ENCODE results near the gene SNX13. TPM values are rescaled to one million over a fixed set of nuclear protein-coding genes. Genes with fewer than 3 reads are reported as not detected.

The SNX13 gene
- total and polyA plus RNA-seq, 9 of the 15 experiments (the other 6 are each of a cell fraction or from before 2014, with no cell fraction given) = 5.6 to 33.2 (median 25.4) TPM

DNA sequence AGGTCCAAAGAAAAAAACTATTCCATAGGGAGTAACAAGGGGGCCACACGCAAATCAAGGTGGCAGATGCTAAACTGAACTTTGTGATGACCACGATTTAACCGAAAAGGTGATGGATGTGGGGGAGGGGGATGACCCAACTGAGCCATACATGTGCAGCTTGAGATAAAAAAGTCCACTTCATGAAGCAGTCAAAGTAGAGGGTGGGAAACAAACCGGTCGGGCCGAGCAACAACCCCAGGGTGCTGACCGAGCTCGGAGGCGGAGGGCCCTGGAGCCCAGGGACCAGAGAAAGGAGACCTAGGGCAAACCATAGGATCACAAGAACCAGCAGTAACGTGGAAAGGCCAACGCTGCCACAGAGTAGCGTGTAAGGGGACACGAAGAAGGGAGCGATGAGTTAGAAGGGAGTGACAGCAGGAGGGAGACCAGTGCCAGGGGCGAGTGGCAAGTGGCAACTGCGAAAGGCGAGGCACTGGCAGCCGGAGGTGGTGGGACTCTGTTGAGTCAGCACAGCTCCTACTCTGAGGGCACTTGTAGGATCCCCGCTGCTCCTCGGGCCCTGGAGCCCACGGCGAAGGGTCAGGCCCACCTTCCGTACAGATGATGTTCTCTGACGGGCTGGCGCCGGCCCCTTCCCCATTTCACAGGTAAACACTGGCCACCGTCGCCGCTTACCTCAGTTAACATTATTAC is 540 bp downstream of the SNX13 start (continued):
- TF ChIP-seq, protein P1, sequence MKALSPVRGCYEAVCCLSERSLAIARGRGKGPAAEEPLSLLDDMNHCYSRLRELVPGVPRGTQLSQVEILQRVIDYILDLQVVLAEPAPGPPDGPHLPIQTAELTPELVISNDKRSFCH (CRISPR knock-in tag; IDR thresholded peaks at IDR 0.05) = no peak
- TF ChIP-seq, protein P1 (tag; IDR thresholded peaks at IDR 0.05) = no peak
- TF ChIP-seq LEF1 (IDR thresholded peaks at IDR 0.05) (no peak), SREBF2 (CRISPR knock-in tag; IDR thresholded peaks at IDR 0.05) (no peak), TBP (optimal IDR thresholded peaks at IDR 0.05; ENCODE audit: low read depth, low read length) (peak; percentile 61), RBM15 (IDR thresholded peaks at IDR 0.05; ENCODE audit: insufficient read depth, low read length) (no peak), SUPT5H (IDR thresholded peaks at IDR 0.05) (no peak), SNIP1 (IDR thresholded peaks at IDR 0.05; ENCODE audit: low read depth) (no peak), PRPF4 (IDR thresholded peaks at IDR 0.05; ENCODE audit: insufficient read depth, low read depth, low read length, poor library complexity, severe bottlenecking) (no peak)
- TF ChIP-seq, protein P2, sequence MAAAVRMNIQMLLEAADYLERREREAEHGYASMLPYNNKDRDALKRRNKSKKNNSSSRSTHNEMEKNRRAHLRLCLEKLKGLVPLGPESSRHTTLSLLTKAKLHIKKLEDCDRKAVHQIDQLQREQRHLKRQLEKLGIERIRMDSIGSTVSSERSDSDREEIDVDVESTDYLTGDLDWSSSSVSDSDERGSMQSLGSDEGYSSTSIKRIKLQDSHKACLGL (CRISPR knock-in tag; IDR thresholded peaks at IDR 0.05; ENCODE audit: borderline replicate concordance, poor library complexity, severe bottlenecking) = no peak
- TF ChIP-seq, protein P3, sequence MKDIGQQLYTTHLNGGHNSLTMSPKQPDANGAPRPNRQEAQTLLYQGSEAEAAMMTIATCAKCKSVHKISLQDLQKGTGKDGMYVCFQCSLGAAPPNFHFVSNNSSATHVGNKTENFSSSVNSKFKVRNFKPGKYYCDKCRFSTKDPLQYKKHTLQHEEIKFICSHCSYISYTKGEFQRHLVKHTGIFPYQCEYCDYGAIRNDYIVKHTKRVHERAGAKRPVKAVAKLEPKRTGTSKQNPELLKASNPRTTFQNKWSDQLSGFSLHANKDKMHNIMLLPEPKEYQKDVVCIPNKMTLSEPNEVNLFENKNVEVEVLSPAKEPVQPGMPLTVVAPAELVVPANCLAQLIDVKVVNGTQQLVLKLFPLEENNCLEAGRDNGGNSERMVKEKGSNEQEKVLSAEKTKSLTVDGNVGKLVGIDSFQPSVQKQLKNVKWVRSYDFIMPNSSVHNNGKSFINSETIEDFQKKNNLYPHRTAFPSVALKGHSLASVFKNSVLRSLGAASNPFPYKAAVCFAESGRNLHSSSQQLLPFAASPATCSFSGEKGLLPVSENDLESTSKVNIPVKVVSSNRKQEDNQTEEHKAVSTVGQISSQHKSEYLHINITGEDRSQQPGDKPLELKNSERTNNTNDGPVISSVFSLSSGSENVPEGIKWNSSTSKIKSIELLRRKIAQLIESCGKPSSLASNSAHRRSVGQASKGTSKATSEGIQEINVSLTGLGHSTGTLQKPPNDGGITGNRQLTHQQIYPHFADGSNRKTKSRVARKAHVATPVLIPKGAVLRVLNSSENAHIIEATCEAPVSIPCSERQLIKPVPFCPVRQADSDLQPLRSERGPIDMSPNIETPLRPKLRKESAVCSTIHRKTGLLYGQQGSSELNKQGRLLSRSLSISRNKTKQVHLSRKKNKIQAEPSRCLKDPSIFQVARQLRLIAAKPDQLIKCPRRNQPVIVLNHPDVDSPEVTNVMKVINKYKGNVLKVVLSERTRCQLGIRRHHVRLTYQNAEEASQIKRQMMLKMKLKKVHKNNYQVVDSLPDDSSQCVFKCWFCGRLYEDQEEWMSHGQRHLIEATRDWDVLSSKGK (CRISPR knock-in tag; IDR thresholded peaks at IDR 0.05) = no peak
- TF ChIP-seq, protein P4, sequence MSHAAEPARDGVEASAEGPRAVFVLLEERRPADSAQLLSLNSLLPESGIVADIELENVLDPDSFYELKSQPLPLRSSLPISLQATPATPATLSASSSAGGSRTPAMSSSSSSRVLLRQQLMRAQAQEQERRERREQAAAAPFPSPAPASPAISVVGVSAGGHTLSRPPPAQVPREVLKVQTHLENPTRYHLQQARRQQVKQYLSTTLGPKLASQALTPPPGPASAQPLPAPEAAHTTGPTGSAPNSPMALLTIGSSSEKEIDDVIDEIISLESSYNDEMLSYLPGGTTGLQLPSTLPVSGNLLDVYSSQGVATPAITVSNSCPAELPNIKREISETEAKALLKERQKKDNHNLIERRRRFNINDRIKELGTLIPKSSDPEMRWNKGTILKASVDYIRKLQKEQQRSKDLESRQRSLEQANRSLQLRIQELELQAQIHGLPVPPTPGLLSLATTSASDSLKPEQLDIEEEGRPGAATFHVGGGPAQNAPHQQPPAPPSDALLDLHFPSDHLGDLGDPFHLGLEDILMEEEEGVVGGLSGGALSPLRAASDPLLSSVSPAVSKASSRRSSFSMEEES (CRISPR knock-in tag; IDR thresholded peaks at IDR 0.05) = no peak
- TF ChIP-seq, protein P5, sequence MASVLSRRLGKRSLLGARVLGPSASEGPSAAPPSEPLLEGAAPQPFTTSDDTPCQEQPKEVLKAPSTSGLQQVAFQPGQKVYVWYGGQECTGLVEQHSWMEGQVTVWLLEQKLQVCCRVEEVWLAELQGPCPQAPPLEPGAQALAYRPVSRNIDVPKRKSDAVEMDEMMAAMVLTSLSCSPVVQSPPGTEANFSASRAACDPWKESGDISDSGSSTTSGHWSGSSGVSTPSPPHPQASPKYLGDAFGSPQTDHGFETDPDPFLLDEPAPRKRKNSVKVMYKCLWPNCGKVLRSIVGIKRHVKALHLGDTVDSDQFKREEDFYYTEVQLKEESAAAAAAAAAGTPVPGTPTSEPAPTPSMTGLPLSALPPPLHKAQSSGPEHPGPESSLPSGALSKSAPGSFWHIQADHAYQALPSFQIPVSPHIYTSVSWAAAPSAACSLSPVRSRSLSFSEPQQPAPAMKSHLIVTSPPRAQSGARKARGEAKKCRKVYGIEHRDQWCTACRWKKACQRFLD (CRISPR knock-in tag; IDR thresholded peaks at IDR 0.05) = peak; percentile 26; the same call in 1 of the 2 replicates

Data from K562 (cell line).